Mucosa of descending colon (tissue), 3 donors: Measurements from ENCODE around the gene KCNQ5. TPM values are rescaled to one million over a fixed set of nuclear protein-coding genes. Genes with fewer than 3 reads are reported as not detected.
"Not testable (repeated sequence)": the region's sequence is repeated elsewhere in the genome, so short reads cannot be mapped to it uniquely, and the experiment has no call there.

Experiments
- ATAC-seq: fragments of 200-7000 bp; cut with Tn5 transposase; one replicate; pipeline ENCODE4 v1.9.1; 2020; ENCODE audit warnings: mild to moderate bottlenecking, moderate library complexity
- DNase-seq, 3 donors: peaks; one replicate each; pipeline ENCODE4 v3.0.0-alpha.2; 2020
- H3K36me3 ChIP-seq: fragments of 200-600 bp; one replicate; pipeline ENCODE4 v1.8.0; 2021; ENCODE audit warnings: low read depth, mild to moderate bottlenecking
- H3K4me1 ChIP-seq: fragments of 200-600 bp; one replicate; pipeline ENCODE4 v1.8.0; 2021; ENCODE audit warnings: low read depth, mild to moderate bottlenecking
- H3K4me3 ChIP-seq: fragments of 200-600 bp; one replicate; pipeline ENCODE4 v1.8.0; 2021; ENCODE audit warnings: mild to moderate bottlenecking
- H3K9me3 ChIP-seq: fragments of 200-600 bp; one replicate; pipeline ENCODE4 v1.8.0; 2021; ENCODE audit warnings: mild to moderate bottlenecking
- CTCF ChIP-seq: fragments of 200-600 bp; IDR thresholded peaks from one replicate; pipeline ENCODE4 v1.8.0; 2022; ENCODE audit warnings: antibody characterized with exemption, mild to moderate bottlenecking
- intact Hi-C, 2 donors: fragments of 100-400 bp; cut with DNase I in 1 of 2; cut with micrococcal nuclease in 1 of 2; formaldehyde crosslinking; loops; one replicate each; pipeline versions ENCODE4 v1.11.0 to v1.11.1; 2022; cut with DNase I, micrococcal nuclease
- total RNA-seq, 3 donors: library from RNA; stranded (reverse); fragmentation: NEBNext Ultra II Directional in 2 of 3; extraction: Animal tissue kit (Norgen Biotek cat#: 25700) in 2 of 3; gene quantifications; one replicate each; pipeline versions ENCODE4 v1.2.1 to v1.2.4, GENCODE V29; 2021 to 2023
- donor health status: DM: no; HTN: no; CAD: no; lungs with moderate emphysema.
- donor health status: DM: no; HTN: no; CAD: no.
- donor health status: DM: no; HTN: yes; CAD: no.

The KCNQ5 gene
- total RNA-seq, 3 donors from 2014 or later: 0.14 to 2.3 (median 0.17) TPM

- no peaks in the 10 kb centered on the region for H3K36me3 ChIP-seq
- no peaks in the 10 kb centered on the region for H3K4me1 ChIP-seq
- H3K4me3 ChIP-seq: no peak overlapping the region
- no peaks in the 10 kb centered on the region for H3K9me3 ChIP-seq
- DNase-seq (no peak), ATAC-seq (no peak)
- TF ChIP-seq CTCF: no peak
- intact Hi-C loops: no loop called here
Observed at GRCh38 chr6:72894091-72894490, 272.2 kb downstream of the KCNQ5 start.

- H3K4me1 ChIP-seq, DNase-seq, intact Hi-C loops, H3K4me3 ChIP-seq, H3K9me3 ChIP-seq, ATAC-seq, H3K36me3 ChIP-seq: not testable (repeated sequence)
Observed at GRCh38 chr6:72898313-72898712, 276.4 kb downstream of the KCNQ5 start.

GRCh38 chr6:72905705-72906478 is 284.0 kb downstream of the KCNQ5 start:
- ATAC-seq (no peak), DNase-seq (no peak)
- TF ChIP-seq CTCF: no peak
- H3K4me1 ChIP-seq: no peaks in the 10 kb centered on the region
- H3K36me3 ChIP-seq: no peaks in the 10 kb centered on the region
- intact Hi-C loops: no loop called here
- no peaks in the 10 kb centered on the region for H3K9me3 ChIP-seq
- H3K4me3 ChIP-seq: no peak overlapping the region

GRCh38 chr6:72911463-72912155 is 289.7 kb downstream of the KCNQ5 start:
- Histone ChIP-seq H3K9me3 (no peaks in the 10 kb centered on the region), H3K4me3 (no peak overlapping the region), H3K36me3 (no peaks in the 10 kb centered on the region), H3K4me1 (no peaks in the 10 kb centered on the region)
- peak in 1 of 3 donors; percentile 2 for DNase-seq
- no peak for ATAC-seq
- intact Hi-C loops: no loop called here
- TF ChIP-seq CTCF: no peak

GRCh38 chr6:72913797-72914196 is 291.9 kb downstream of the KCNQ5 start:
- Histone ChIP-seq H3K9me3 (no peaks in the 10 kb centered on the region), H3K36me3 (no peaks in the 10 kb centered on the region), H3K4me1 (no peaks in the 10 kb centered on the region), H3K4me3 (no peak overlapping the region)
- ATAC-seq: no peak
- no peak for TF ChIP-seq CTCF
- intact Hi-C loops: no loop called here
- DNase-seq: no peak

- no peak for TF ChIP-seq CTCF
- Histone ChIP-seq H3K4me1 (no peaks in the 10 kb centered on the region), H3K9me3 (no peaks in the 10 kb centered on the region), H3K36me3 (no peaks in the 10 kb centered on the region), H3K4me3 (no peak overlapping the region)
- ATAC-seq (no peak), DNase-seq (no peak)
- intact Hi-C loops: no loop called here
Observed at GRCh38 chr6:72916298-72916697, 294.4 kb downstream of the KCNQ5 start.
